NCI-H1092 treated with DMSO at 0.1 percent for 48 hours (cell line): Measurements from ENCODE around the gene OTP.
A peak's percentile ranks its signal among the peaks of the same experiment; 100 is the strongest.

ENCODE experiments used
- DNase-seq: peaks from one replicate; lab custom pipeline; 2025; lab: John Stamatoyannopoulos, UW

OTP gene

GRCh38 chr5:77640589-77641396 lies 2.3 kb upstream of the OTP start:
- no peak for DNase-seq

GRCh38 chr5:77638763-77639671 lies 504 bp upstream of the OTP start:
- DNase-seq, result peak; percentile 38

GRCh38 chr5:77637170-77637997 lies 1.1 kb downstream of the OTP start:
- DNase-seq, result no peak

DNA sequence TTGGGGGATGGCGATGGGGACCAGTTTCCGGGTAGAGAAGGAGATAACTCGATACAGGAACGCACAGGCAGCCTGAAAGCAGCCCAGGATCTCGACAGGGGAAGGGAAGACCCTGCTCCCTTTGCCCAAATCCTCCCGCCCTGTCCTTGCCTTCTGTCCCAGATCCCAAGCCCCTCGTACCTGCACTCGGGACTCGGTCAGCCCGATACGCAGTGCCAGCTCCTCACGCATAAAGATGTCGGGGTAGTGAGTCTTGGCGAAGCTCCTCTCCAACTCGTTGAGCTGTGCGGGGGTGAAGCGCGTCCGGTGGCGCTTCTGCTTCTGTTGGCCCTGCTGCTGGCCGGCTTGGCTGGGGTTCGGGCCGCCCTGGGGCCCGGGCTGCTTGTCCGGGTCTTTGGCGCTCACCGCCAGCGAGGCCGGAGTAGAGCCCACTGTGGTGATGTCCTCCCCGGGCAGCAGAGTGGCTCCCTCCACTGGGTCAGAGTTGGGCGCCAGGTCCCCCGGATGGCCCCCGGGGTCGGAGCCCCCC lies 1.8 kb downstream of the OTP start:
- no peak for DNase-seq

- DNase-seq, result no peak
Observed at GRCh38 chr5:77635917-77636640, 2.4 kb downstream of the OTP start.

- no peak for DNase-seq
Observed at GRCh38 chr5:77635067-77635916, 3.2 kb downstream of the OTP start.

GRCh38 chr5:77633709-77634108 lies 4.8 kb downstream of the OTP start:
- DNase-seq, result no peak

GRCh38 chr5:77633207-77633675 lies 5.3 kb downstream of the OTP start:
- DNase-seq, result no peak

GRCh38 chr5:77632526-77633206 lies 5.8 kb downstream of the OTP start:
- DNase-seq, result no peak

- DNase-seq, result no peak
Observed at GRCh38 chr5:77630114-77630680, 8.3 kb downstream of the OTP start.

DNA sequence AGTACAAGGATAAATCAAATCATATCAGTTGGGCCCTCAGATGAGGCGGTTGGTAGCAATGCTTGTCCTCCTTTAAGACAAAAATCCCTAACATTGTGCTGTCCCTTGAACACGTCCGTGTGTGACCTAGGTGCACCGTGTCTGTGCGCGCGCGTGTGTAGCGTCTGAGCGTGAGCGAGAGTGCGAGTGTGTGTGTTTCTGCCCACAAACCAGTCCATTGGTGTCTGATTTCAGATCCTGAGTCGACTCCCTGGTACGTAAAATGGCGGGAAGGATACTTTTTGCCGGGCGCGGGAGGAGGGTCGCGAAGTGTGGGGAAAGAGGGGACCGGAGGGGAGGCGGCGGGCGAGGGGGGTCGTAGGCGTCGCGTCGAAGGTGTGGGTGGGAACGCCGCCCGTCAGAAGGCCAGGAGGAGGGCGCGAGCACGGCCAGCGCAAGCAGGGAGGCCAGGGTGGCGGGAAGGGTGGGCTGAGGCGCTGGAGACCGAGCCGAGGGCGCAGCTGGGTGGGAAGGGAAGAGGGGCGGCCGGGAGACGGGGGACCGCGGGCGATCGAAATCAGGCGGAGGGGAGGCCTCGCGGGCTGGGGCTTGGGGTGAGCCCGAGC lies 8.9 kb downstream of the OTP start:
- no peak for DNase-seq

DNA sequence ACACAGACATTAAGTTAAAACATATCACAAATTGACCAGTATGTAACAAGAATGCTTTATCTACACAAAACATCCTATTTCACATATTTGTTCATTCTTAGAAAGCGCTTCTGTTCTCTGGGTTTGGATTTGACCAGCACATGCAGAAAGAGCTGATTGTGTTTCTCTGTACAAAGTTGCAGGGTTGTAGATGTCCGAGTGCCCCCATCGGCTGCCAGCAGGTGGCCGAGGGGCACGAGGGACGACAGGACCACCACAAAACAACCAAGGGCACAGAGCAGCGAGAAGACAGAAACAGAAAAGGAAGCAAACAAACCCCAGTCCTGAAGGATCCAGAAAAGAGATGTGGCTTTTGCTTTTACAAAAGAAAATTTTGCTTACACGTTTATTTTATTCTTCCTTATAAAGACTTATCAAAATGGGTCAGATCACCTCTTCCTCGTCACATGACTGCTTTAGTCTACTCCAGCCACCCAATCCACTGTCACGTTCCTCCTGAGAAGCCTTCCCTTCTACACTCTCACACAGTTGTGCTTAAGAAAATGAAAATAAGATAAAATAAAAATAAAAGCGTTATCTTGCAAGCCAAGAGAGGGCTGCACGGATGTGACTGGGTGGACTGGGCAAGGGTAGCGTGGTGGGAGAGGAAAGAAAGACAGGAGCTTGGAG lies 9.5 kb downstream of the OTP start:
- DNase-seq, result no peak

DNA sequence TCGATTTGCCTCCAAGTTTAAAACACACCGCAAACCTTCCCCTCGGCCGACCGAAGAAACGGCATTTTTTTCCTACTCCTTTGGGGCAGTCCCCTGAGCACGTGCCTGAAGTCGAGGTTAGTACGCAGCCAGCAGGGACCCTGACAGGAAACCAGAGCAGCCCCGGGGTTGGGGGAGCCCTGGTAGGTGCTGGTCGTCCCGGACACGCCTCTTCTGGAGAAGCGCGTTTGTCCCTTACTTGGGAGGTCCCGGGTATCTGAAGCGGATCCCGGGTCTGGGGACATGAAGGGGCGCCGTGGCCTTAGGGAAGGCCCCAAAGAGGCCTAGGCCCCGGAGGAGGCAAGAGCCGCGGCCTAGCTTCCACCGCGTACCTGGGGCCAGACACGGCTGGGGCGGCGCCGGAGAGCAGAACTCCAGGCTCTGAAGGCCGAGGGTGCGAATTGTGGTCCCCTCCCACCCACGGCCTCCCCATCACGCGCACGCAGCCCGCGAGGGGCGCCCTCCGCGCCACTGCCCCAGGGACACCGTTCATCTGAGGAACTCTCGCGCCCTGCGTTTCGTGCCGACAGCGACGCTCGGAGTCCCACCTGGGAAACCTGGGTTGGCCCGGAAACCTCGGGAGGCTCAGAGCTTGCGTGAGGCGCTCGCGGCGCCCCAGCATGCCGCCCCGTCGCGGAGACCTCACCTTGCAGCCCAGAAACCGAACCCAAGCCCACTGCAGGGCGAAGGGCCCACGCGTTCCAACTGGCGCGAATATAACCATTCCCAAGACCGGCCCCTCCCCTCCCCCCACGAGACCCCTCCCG lies 10.4 kb downstream of the OTP start:
- no peak for DNase-seq

- DNase-seq, result no peak
Observed at GRCh38 chr5:77623203-77623740, 15.2 kb downstream of the OTP start.

DNA sequence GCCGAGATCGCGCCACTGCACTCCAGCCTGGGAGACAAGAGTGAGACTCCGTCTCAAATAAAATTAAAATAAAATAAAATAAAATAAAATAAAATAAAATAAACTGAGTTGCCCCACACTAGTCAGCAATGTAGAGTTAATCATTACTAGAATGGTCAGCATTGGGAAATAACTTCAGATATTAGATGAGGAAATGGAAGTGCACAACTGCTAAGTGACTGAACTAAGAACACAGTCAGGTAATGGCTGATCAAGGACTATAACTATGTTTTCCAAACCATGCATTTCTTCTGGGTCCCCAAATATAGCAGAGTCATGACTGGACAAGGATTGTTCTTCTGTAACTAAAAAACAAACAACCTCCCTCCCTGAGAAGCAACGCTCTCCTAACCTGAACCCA lies 17.1 kb downstream of the OTP start:
- DNase-seq, result no peak

GRCh38 chr5:77620405-77620804 lies 18.1 kb downstream of the OTP start:
- no peak for DNase-seq

GRCh38 chr5:77616920-77617319 lies 21.6 kb downstream of the OTP start:
- no peak for DNase-seq
